Dedifferentiated amniotic fluid mesenchymal stem cell (primary cell): ENCODE results near the gene SEC31B.

Experiments used
- DNase-seq: peaks from one replicate; pipeline ENCODE4 v3.0.0-alpha.2; 2016; ENCODE audit errors: extremely low spot score

The SEC31B gene

DNA sequence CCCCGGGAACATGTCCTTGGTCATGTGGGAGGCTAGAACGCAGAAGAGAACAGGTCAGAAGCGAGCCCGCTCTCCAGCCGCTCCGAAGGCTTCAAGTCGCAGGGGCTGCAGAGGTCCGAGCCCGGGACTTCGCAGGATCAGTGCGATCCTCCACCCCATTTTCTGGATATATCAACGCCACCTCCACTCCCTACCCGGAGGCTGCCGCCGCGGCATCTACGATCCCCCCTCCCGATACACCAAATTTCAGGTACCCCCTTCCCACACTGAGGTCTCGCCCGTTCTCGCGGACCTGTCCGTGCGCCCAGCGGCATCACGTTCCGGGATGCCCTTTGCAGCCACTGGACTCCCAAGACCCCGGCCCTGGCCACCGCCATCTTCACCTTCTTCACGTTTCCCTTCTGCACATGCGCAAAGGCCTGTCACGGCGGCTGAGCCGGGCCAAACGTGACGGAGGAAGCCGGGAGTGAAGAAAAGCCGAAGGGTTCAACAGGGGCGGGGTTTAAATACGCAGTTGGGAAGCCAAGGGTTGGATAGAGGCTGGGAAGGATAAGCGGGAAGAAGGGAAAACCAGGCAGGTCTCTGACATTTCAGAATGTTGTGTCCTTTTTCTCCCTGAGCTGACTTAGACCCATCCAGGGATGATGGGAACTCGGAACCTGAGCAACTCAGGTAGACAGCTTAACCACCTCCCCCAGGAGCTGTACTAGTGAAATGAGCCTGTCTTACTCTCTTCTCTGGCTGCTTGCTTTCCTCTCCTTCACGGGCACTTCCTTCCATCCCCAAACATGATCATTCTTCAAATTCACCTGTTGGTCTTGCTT lies 10.0 kb upstream of the SEC31B start, which contains the start of gene NDUFB8:
Gene NDUFB8 (minus strand): TSS at position 397 of the 824 bp plus-strand sequence. CDS start 20 bp downstream, at position 377.
- peak; percentile 84 for DNase-seq

GRCh38 chr10:100528921-100529474 lies 9.3 kb upstream of the SEC31B start:
- DNase-seq: no peak

DNA sequence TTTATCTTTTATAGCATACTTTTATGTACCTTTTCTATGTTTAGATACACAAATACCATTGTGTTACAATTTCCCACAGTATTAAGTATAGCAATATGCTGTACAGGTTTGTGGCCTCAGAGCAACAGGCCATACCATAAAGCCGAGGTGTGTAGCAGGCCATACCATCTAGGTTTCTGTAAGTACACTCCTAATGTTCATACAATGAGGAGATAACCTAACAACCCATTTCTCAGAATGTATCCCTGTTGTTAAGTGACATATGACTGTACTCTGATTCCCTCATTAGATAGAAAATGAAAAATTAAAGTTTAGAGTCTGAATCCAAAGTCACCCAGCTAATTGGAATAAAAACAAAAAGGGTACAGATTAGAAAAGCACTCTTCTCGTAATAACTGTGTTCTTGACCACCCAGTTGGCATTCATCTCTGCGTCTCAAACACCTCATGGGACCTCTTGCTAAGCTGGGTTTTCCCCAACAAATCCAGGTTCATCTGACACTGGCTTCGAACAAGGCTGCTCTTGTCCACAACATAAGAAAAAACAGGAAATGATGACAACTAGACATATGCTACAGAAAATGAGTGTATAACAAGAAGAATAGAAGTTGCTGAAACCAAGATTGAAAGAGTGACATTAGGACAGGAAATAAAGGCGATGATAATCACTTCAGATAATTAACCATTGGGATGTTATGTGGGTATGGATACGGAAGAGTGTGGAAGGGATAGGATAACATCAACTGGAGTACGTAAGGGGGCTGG lies 8.6 kb upstream of the SEC31B start:
- no peak for DNase-seq

GRCh38 chr10:100524638-100525037 lies 5.0 kb upstream of the SEC31B start:
- no peak for DNase-seq

DNA sequence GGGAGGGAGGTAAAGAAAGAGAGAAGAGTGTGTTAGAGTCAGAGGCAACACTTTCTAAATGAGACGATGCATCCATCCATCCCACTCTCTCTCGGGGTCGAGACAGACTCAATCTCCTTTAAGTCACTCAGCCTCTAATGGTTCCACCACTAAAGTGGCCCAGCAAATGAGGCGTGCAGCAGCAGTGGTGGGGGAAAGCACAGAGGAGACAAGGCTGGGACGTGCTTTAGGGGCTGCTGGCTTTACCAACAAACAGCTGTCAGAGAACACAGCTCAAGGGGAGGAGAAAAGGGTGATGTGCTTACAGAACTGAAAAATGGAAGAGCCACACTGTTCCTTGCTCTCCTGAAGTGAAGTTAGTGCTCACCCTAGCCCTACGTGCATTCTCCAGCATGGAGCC lies 4.5 kb upstream of the SEC31B start:
- DNase-seq: no peak

DNA sequence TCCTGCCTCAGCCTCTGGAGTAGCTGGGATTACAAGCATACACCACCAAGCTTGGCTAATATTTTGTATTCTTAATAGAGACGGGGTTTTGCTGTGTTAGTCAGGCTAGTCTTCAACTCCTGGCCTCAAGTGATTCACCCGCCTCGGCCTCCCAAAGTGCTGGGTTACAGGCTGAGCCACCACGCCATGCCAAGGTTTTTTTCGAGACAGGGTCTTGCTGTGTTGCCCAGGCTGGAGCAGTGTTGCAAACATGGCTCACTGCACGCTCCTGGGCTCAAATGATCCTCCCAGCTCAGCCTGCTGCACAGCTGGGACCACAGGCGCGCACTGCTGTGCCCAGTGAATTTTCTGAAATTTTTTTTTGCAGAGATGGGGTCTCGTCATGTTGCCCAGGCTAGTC lies 3.3 kb upstream of the SEC31B start:
- no peak for DNase-seq

- no peak for DNase-seq
These were observed 2.6 kb upstream of the SEC31B start for GRCh38 chr10:100522107-100522801.

DNA sequence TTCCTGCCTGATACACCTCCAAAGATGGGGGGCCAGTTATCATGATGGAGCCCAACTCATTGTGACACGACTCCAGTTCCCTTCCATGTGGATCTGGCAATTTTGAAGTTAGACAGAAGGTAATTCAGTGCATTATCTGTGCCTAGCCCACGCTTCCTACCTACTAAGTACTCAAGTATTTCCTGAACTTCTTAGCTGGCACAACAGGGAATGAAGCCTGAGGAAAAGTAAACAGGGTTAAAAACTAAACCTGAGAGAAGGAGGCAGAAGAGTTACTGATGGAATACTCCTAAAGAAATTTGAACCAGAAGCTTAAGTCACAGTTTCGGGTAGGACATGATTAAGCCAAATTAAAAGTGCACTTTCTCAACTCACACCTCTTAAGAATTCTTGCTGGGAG lies 1.1 kb upstream of the SEC31B start:
- no peak for DNase-seq

GRCh38 chr10:100518761-100519241 lies 860 bp downstream of the SEC31B start:
- DNase-seq: peak; percentile 66

GRCh38 chr10:100516847-100517246 lies 2.8 kb downstream of the SEC31B start:
- no peak for DNase-seq

- DNase-seq: no peak
These were observed 4.0 kb downstream of the SEC31B start for GRCh38 chr10:100515612-100516011.

DNA sequence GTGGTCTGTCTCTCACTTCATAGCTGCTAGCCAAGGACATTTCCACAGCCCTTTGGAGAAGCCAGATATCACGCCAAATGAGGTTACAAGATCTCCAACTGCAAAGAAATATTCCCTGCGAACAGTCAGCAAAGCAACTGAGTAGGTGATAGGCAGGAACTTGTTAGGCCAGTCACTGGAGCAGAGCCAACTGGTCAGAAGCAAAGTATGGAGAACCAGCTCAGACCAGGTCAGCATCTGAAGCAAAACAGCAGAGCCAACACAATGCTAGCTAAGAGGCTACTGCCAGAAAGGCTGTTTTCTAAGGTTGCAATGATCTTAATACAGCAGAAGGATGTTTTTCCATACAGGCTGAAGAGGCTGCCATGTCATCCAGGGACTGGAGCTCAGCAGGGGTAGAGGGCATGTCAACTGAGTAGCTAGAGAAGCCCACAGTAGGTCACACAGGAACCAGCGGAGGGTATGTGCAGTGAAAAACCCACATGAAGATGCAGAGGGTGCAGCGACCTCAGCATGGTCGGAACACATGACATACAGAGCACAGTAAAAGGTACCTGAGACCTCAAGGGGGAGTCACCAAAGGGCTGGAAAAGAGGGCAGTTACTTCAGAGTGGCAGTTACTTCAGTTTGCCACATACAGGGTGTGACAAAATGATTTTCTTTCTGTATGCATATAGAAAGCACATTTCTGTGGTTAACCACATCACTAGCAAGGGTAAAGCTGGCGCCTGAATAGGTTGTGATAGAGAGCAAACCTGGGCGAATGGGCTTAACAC lies 8.9 kb downstream of the SEC31B start:
- no peak for DNase-seq

- DNase-seq: no peak
These were observed 10.3 kb downstream of the SEC31B start for GRCh38 chr10:100509241-100509840.

- peak; percentile 26 for DNase-seq
These were observed 10.9 kb downstream of the SEC31B start for GRCh38 chr10:100508691-100509150.

DNA sequence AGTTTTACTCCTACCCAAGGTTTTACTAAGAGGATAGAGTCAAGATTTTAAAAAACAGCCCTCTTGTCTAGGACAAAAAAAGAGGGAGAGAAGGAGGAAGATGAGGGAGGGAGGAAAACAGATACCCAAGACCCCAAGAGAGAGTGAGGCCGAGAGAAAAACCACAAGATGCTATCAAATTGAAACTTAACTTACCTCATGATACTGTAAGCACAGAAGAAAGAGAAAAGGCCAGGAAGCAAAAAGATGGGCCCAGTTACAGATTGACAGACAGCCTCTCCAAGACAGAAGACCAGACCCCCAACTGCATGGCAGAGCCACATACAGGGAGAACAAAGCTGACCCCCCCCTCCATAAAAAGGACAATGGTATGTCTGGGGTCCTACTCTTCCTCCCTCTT lies 11.4 kb downstream of the SEC31B start:
- DNase-seq: no peak

- DNase-seq: no peak
These were observed 12.3 kb downstream of the SEC31B start for GRCh38 chr10:100507357-100507732.

GRCh38 chr10:100506596-100507356 lies 12.9 kb downstream of the SEC31B start:
- DNase-seq: no peak

- no peak for DNase-seq
These were observed 14.5 kb downstream of the SEC31B start for GRCh38 chr10:100505164-100505563.

GRCh38 chr10:100504096-100504495 lies 15.6 kb downstream of the SEC31B start:
- DNase-seq: no peak
